Muscle layer of duodenum (tissue), 2 donors: ENCODE results near the gene RAD51B.

Experiments used
- H3K27ac ChIP-seq: one replicate; pipeline ENCODE4 v1.7.0; 2013; ENCODE audit warnings: mild to moderate bottlenecking, low read length
- H3K27me3 ChIP-seq: one replicate; pipeline ENCODE4 v1.7.0; 2013; ENCODE audit warnings: low read depth, mild to moderate bottlenecking, control low read depth, low read length
- H3K36me3 ChIP-seq, 2 donors: one replicate each; pipeline ENCODE4 v1.7.0; 2013; ENCODE audit warnings: low read length in 2 of 2, control low read depth in 1 of 2, mild to moderate bottlenecking in 1 of 2; ENCODE audit not compliant: insufficient read depth in 2 of 2, control insufficient read depth in 1 of 2
- H3K4me1 ChIP-seq, 2 donors: one replicate each; pipeline ENCODE4 v1.7.0; 2013; ENCODE audit warnings: low read length in 2 of 2, mild to moderate bottlenecking in 2 of 2, control low read depth in 1 of 2, moderate library complexity in 1 of 2; ENCODE audit not compliant: insufficient read depth in 2 of 2, control insufficient read depth in 1 of 2
- H3K4me3 ChIP-seq, 2 donors: one replicate each; pipeline ENCODE4 v1.7.0; 2013; ENCODE audit warnings: low read length in 2 of 2, low read depth in 1 of 2, mild to moderate bottlenecking in 1 of 2
- H3K9me3 ChIP-seq, 2 donors: one replicate each; pipeline ENCODE4 v1.7.0; 2013; ENCODE audit warnings: low read length in 2 of 2, control low read depth in 1 of 2, mild to moderate bottlenecking in 1 of 2; ENCODE audit not compliant: control insufficient read depth in 1 of 2
- donor health status: healthy.

Gene RAD51B

DNA sequence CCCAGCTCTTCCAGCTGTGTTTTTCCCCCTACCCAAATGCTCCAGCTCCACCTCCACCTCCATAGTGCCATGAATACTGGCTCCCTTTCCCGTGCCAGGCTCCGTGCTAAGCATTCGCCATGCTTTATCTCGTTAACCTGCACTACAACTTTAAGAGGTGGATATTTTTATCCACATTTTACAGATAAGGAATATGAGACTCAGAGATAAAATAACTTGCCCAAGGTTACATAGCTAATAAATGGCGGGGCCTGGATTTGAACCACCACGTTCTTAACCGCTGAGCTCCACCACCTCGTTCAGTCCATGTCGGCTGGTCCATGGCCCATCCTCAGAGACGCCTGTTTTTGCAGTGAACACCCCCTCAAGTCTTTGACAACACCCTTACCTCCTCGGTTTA is 858.3 kb downstream of the RAD51B start:
- Histone ChIP-seq H3K27ac (no peak overlapping the region), H3K27me3 (no peaks in the 10 kb centered on the region), H3K4me3 (no peak overlapping the region), H3K9me3 (no peaks in the 10 kb centered on the region), H3K36me3 (no peaks in the 10 kb centered on the region), H3K4me1 (peaks cover 18 to 19% of the 10 kb centered on the region in 2 donors)

- Histone ChIP-seq H3K36me3 (no peaks in the 10 kb centered on the region), H3K4me1 (peaks cover 22 to 24% of the 10 kb centered on the region in 2 donors), H3K4me3 (no peak overlapping the region), H3K27ac (no peak overlapping the region), H3K27me3 (no peaks in the 10 kb centered on the region), H3K9me3 (no peaks in the 10 kb centered on the region)
Observed at GRCh38 chr14:68678471-68678870, 858.9 kb downstream of the RAD51B start.

DNA sequence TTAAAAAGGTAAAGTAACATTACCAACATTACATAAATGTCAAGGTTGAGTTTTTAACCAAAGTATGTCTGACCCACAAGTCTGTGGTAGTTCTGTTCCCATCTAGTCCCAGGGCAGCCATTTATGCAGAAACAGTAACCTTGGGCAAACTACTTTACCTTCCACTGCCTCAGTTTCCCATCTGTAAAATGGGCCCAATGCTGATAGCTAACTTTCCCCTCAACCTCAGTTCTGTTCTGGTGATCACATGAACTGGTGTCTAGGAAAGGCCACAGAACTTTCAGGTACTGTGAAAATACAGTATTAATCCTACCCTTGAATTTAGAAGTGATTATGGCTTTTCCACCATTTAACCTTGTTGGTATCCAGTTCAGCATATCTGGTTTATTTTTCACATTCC is 859.7 kb downstream of the RAD51B start:
- Histone ChIP-seq H3K36me3 (no peaks in the 10 kb centered on the region), H3K27me3 (no peaks in the 10 kb centered on the region), H3K4me1 (peaks cover 24 to 27% of the 10 kb centered on the region in 2 donors), H3K27ac (peak overlapping the region; percentile 28), H3K9me3 (no peaks in the 10 kb centered on the region), H3K4me3 (peak overlapping the region in 1 of 2 donors; percentile 18)

DNA sequence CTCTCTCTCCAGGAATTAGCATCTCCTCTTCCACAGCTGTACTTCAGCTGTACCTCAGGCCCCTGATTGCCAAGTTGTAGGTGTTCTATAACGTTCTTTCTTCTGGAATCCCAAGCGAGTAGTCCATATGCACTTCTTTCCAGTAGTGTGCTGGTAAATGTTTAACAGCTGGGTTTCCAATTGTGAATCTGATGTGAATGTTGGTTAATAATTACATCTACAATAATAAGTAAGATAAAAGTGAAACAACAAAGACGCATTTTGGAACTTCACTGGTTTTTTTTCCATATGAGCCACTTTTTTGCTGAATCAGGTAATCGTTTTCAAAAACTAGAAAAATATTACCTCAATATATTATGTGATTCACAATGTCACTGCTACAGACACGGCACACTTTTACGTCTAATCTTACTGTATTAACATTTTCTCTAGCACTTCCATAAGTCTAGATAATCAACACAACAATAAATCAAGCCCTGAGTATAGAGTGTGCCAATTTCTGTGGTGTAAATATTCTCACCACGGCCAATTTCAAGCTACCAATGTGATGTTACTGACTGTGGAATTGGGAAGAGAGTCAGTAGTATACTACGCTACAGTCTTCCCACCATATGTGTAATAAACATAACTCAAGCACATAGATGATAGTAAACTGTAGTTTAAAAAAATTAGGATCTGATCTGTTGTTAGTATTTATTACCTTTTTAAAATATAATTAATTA is 860.3 kb downstream of the RAD51B start:
- H3K36me3 ChIP-seq = no peaks in the 10 kb centered on the region
- H3K27ac ChIP-seq = peak overlapping the region; percentile 28
- no peaks in the 10 kb centered on the region for H3K27me3 ChIP-seq
- H3K4me1 ChIP-seq = peaks cover 28 to 30% of the 10 kb centered on the region in 2 donors
- peak overlapping the region in 1 of 2 donors; percentile 18 for H3K4me3 ChIP-seq
- no peaks in the 10 kb centered on the region for H3K9me3 ChIP-seq

GRCh38 chr14:68680541-68681051 is 861.0 kb downstream of the RAD51B start:
- Histone ChIP-seq H3K27ac (peak overlapping the region; percentile 85), H3K4me3 (no peak overlapping the region), H3K4me1 (peaks cover 28 to 34% of the 10 kb centered on the region in 2 donors), H3K27me3 (no peaks in the 10 kb centered on the region), H3K9me3 (no peaks in the 10 kb centered on the region), H3K36me3 (no peaks in the 10 kb centered on the region)

GRCh38 chr14:68681256-68682011 is 861.9 kb downstream of the RAD51B start:
- H3K4me1 ChIP-seq = peaks cover 28 to 34% of the 10 kb centered on the region in 2 donors
- no peaks in the 10 kb centered on the region for H3K36me3 ChIP-seq
- H3K27me3 ChIP-seq = no peaks in the 10 kb centered on the region
- H3K27ac ChIP-seq = peak overlapping the region; percentile 85
- no peak overlapping the region for H3K4me3 ChIP-seq
- H3K9me3 ChIP-seq = no peaks in the 10 kb centered on the region

DNA sequence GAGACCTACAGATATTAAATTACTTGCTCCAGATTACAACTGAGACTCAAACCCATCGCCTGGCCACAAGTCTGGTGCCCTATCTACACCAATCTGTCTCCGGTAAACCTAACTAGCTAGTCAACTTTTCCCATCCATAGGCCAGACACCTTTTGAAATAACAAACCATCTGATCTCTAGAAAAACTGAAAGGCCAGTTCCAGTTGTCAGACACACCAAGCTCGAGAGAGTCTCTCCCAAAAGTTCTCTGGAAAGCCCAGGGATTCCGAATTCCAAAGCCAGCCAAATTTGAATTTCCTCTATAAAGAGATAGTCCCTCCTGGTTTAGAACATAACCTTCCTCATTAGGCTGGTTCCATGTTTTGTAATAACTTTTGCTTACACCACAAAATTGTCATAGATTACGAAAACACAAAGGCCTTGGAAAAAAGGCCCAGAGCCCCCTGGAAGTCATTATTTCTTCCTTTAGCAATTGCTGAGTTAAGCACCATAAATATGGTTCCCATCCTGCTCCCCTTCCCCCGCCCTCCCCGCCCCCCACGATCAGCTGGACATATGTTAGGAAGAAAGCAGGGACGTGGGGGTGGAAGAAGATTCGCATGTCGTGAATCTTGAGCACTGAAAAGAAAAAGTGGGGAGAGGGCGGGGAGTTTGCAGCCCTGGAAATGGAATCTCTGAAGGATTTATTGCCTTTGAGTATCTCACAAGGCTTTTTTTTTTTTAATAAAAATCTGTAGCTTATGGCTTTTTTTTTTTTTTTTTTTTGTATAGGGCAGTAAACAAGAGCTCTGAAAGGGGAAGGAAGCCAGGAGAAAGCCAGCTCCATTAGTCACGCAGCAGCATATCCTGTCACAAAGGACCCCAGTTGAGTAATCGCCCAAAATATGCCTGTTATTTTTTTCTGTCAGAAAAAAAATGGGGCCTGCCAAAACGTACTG is 862.9 kb downstream of the RAD51B start:
- H3K4me1 ChIP-seq = peaks cover 28 to 34% of the 10 kb centered on the region in 2 donors
- no peaks in the 10 kb centered on the region for H3K27me3 ChIP-seq
- H3K27ac ChIP-seq = peak overlapping the region; percentile 85
- H3K36me3 ChIP-seq = no peaks in the 10 kb centered on the region
- H3K9me3 ChIP-seq = no peaks in the 10 kb centered on the region
- H3K4me3 ChIP-seq = no peak overlapping the region

DNA sequence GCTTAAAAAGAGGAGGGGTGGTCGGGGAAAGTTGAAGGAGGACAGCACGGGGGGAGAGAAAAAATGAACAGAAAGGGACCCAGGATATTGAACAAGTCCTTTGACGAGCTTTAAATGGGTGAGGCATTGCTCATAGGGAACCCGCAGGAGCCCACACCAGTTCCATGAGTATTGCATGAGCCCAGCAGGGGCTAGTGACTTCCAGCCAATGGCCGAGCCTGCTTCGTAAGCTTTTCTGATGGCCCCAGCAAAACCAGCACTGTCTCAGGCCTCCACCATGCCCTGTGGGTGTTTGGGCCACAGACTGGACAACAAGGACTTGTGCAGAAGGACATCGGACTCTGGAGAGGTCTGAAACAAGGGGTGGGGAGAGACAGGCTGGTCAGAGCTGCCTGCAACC is 863.7 kb downstream of the RAD51B start:
- H3K9me3 ChIP-seq = no peaks in the 10 kb centered on the region
- H3K27me3 ChIP-seq = no peaks in the 10 kb centered on the region
- H3K4me1 ChIP-seq = peaks cover 28 to 34% of the 10 kb centered on the region in 2 donors
- peak overlapping the region in 1 of 2 donors; percentile 12 for H3K4me3 ChIP-seq
- peak overlapping the region; percentile 85 for H3K27ac ChIP-seq
- H3K36me3 ChIP-seq = no peaks in the 10 kb centered on the region

- H3K27ac ChIP-seq = peak overlapping the region; percentile 33
- H3K27me3 ChIP-seq = no peaks in the 10 kb centered on the region
- no peaks in the 10 kb centered on the region for H3K36me3 ChIP-seq
- H3K9me3 ChIP-seq = no peaks in the 10 kb centered on the region
- H3K4me1 ChIP-seq = peaks cover 34 to 40% of the 10 kb centered on the region in 2 donors
- no peak overlapping the region for H3K4me3 ChIP-seq
Observed at GRCh38 chr14:68684466-68685418, 865.2 kb downstream of the RAD51B start.
